GM18502 (cell line): ENCODE data around the gene SMNDC1.

Experiments used
- ATAC-seq: cut with Tn5 transposase; IDR thresholded peaks from one replicate; pipeline ENCODE4 v1.9.1; 2021; ENCODE audit warnings: mild to moderate bottlenecking; ENCODE audit not compliant: unreplicated experiment, poor library complexity

SMNDC1 gene

GRCh38 chr10:110330675-110331074, 26.0 kb upstream of the SMNDC1 start:
- no peak for ATAC-seq

- ATAC-seq: no peak
Measured at GRCh38 chr10:110327262-110327914, 22.7 kb upstream of the SMNDC1 start.

GRCh38 chr10:110326351-110327032, 21.8 kb upstream of the SMNDC1 start:
- no peak for ATAC-seq

- peak; percentile 66 for ATAC-seq
Measured at GRCh38 chr10:110324805-110325280, 20.1 kb upstream of the SMNDC1 start.

GRCh38 chr10:110324201-110324804, 19.6 kb upstream of the SMNDC1 start:
- peak; percentile 53 for ATAC-seq

GRCh38 chr10:110323503-110323902, 18.8 kb upstream of the SMNDC1 start:
- no peak for ATAC-seq

- no peak for ATAC-seq
Measured at GRCh38 chr10:110321869-110322620, 17.3 kb upstream of the SMNDC1 start.

GRCh38 chr10:110317866-110318850, 13.4 kb upstream of the SMNDC1 start:
- ATAC-seq: no peak

GRCh38 chr10:110313674-110314073, 9.0 kb upstream of the SMNDC1 start:
- no peak for ATAC-seq

- no peak for ATAC-seq
Measured at GRCh38 chr10:110312206-110312605, 7.5 kb upstream of the SMNDC1 start.

GRCh38 chr10:110311357-110311949, 6.7 kb upstream of the SMNDC1 start:
- ATAC-seq: no peak

- no peak for ATAC-seq
Measured at GRCh38 chr10:110310741-110311140, 6.0 kb upstream of the SMNDC1 start.

GRCh38 chr10:110307805-110308204, 3.1 kb upstream of the SMNDC1 start:
- ATAC-seq: no peak

GRCh38 chr10:110306452-110306768, 1.7 kb upstream of the SMNDC1 start:
- no peak for ATAC-seq

GRCh38 chr10:110305767-110306451, 1.2 kb upstream of the SMNDC1 start:
- peak; percentile 54 for ATAC-seq

- ATAC-seq: peak; percentile 43
Measured at GRCh38 chr10:110304394-110304779, 333 bp downstream of the SMNDC1 start.

GRCh38 chr10:110303681-110304080, 1.0 kb downstream of the SMNDC1 start:
- ATAC-seq: no peak

- ATAC-seq: no peak
Measured at GRCh38 chr10:110300486-110300986, 4.2 kb downstream of the SMNDC1 start.

- ATAC-seq: no peak
Measured at GRCh38 chr10:110296966-110297365, 7.8 kb downstream of the SMNDC1 start.
